Kidney glomerular epithelial cell (primary cell): ENCODE data around the gene PCYT2.
"Not testable (repeated sequence)": the region's sequence is repeated elsewhere in the genome, so short reads cannot be mapped to it uniquely, and the experiment has no call there.

Experiments used
- DNase-seq: peaks from one replicate; lab custom pipeline; 2025; lab: John Stamatoyannopoulos, UW

PCYT2 gene

GRCh38 chr17:81927152-81927652, 16.0 kb upstream of the PCYT2 start:
- DNase-seq: no peak

GRCh38 chr17:81926451-81927151, 15.4 kb upstream of the PCYT2 start:
- peak; percentile 48 for DNase-seq

- no peak for DNase-seq
Observed at GRCh38 chr17:81925860-81926450, 14.8 kb upstream of the PCYT2 start.

- DNase-seq: no peak
Observed at GRCh38 chr17:81924557-81925532, 13.6 kb upstream of the PCYT2 start.

GRCh38 chr17:81923302-81924260, 12.4 kb upstream of the PCYT2 start:
- peak; percentile 56 for DNase-seq

- no peak for DNase-seq
Observed at GRCh38 chr17:81922566-81923301, 11.5 kb upstream of the PCYT2 start.

- no peak for DNase-seq
Observed at GRCh38 chr17:81921996-81922565, 10.9 kb upstream of the PCYT2 start.

GRCh38 chr17:81921537-81921862, 10.3 kb upstream of the PCYT2 start:
- no peak for DNase-seq

GRCh38 chr17:81920612-81921536, 9.7 kb upstream of the PCYT2 start:
- no peak for DNase-seq

- DNase-seq: no peak
Observed at GRCh38 chr17:81918832-81919545, 7.8 kb upstream of the PCYT2 start.

- DNase-seq: not testable (repeated sequence)
Observed at GRCh38 chr17:81918333-81918669, 7.1 kb upstream of the PCYT2 start.

- DNase-seq: peak; percentile 55
Observed at GRCh38 chr17:81917565-81918332, 6.5 kb upstream of the PCYT2 start, which contains the start of gene SIRT7. SIRT7 (minus strand) TSS chr17:81918176; CDS start chr17:81918131, 45 bp downstream.

GRCh38 chr17:81916234-81917001, 5.2 kb upstream of the PCYT2 start:
- DNase-seq: peak; percentile 4

- DNase-seq: no peak
Observed at GRCh38 chr17:81915331-81915730, 4.1 kb upstream of the PCYT2 start.

- no peak for DNase-seq
Observed at GRCh38 chr17:81914103-81914850, 3.1 kb upstream of the PCYT2 start.

- DNase-seq: no peak
Observed at GRCh38 chr17:81913394-81914102, 2.3 kb upstream of the PCYT2 start.
